Breast epithelium (tissue), 4 donors: ENCODE measurements around the gene FTH1. TPM values are rescaled to one million over a fixed set of nuclear protein-coding genes. Genes with fewer than 3 reads are reported as not detected.

ENCODE experiments used
- DNase-seq, 2 donors: peaks; one replicate each; pipeline ENCODE4 v3.0.0-alpha.2; 2019; ENCODE audit warnings: low spot score in 2 of 2
- H3K27ac ChIP-seq, 2 donors: fragments of 200-600 bp; sonication (generic) in 1 of 2; one replicate each; pipeline ENCODE4 v1.5.1; 2016 to 2019; ENCODE audit warnings: mild to moderate bottlenecking in 1 of 2
- H3K27me3 ChIP-seq, 2 donors: fragments of 200-600 bp; sonication (generic) in 1 of 2; one replicate each; pipeline versions ENCODE4 v1.5.1 to v1.6.0; 2017 to 2019; ENCODE audit warnings: control low read depth in 1 of 2, mild to moderate bottlenecking in 1 of 2
- H3K36me3 ChIP-seq: fragments of 200-600 bp; one replicate; pipeline ENCODE4 v1.5.1; 2019
- H3K4me1 ChIP-seq, 2 donors: fragments of 200-600 bp; sonication (generic); one replicate each; pipeline ENCODE4 v1.5.1; 2016 to 2019; ENCODE audit warnings: control low read depth in 1 of 2
- H3K4me3 ChIP-seq, 3 donors: fragments of 200-600 bp; sonication (generic); 1 replicate in 2 of 3; 2 replicates in 1 of 3; pipeline ENCODE4 v1.5.1; 2016 to 2019; ENCODE audit warnings: mild to moderate bottlenecking in 3 of 3, moderate library complexity in 2 of 3
- H3K9me3 ChIP-seq, 2 donors: fragments of 200-600 bp; sonication (generic) in 1 of 2; one replicate each; pipeline ENCODE4 v1.5.1; 2016 to 2019; ENCODE audit warnings: control low read depth in 1 of 2
- POLR2A ChIP-seq: fragments of 450-650 bp; IDR thresholded peaks from one replicate; pipeline ENCODE4 v1.6.1; 2016; ENCODE audit warnings: antibody characterized with exemption, mild to moderate bottlenecking, moderate library complexity
- POLR2AphosphoS5 ChIP-seq, 3 donors: sonication (generic); formaldehyde crosslinking; IDR thresholded peaks; one replicate each; pipeline ENCODE4 v1.6.1; 2017; ENCODE audit warnings: antibody characterized with exemption in 3 of 3
- intact Hi-C: fragments of 100-400 bp; cut with DNase I; formaldehyde crosslinking; loops from one replicate; pipeline ENCODE4 v1.15.1; 2023; ENCODE audit warnings: low total_unique reads
- total RNA-seq, 3 donors: library from RNA; depleted of rRNA; stranded (reverse); fragments of >200 nt; gene quantifications; one replicate each; pipeline ENCODE4 v1.1.0, GENCODE V29; 2016
- TF ChIP-seq, protein P1 (sequence below), 3 donors: fragments of 450-650 bp; IDR thresholded peaks; one replicate each; pipeline ENCODE4 v1.5.1; 2016 to 2017; ENCODE audit warnings: antibody characterized with exemption in 3 of 3, mild to moderate bottlenecking in 3 of 3, moderate library complexity in 3 of 3

The FTH1 gene
- total RNA-seq, 3 donors from 2014 or later, result 2,151 to 6,439 (median 3,491) TPM

DNA sequence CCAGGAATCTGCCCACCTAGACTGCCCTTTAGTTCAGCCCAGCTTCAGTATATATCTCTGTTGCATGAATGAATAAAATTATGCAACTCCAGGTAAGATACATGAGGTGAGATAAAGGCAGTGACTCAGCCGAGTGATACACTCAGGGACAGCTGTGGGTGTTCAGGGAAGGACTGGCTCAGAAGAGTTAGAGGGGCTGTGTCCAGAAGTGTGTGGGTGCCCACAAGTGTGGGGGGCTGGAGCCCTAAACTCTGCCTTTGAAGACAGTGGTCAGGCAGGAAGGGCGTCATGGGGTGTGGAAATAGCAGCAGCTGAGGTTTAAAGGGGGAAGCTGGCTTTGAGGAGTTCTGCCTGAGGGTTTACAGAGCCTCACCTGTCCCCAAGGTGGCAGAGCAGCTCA lies 8.3 kb downstream of the FTH1 start:
- H3K36me3 ChIP-seq, result no peaks in the 10 kb centered on the region
- H3K27ac ChIP-seq, result peak overlapping the region; percentile 12 to 25
- intact Hi-C loops, result loop anchor here (10.0 kb wide), 1 partner anchor 126 kb away; no protein-coding TSS in a partner anchor
- no peak overlapping the region for H3K4me3 ChIP-seq
- H3K4me1 ChIP-seq, result peaks cover 9 to 16% of the 10 kb centered on the region in 2 donors
- DNase-seq, result peak in 1 of 2 donors; percentile 13
- no peaks in the 10 kb centered on the region for H3K9me3 ChIP-seq
- TF ChIP-seq POLR2AphosphoS5 (IDR thresholded peaks at IDR 0.05), result no peak
- TF ChIP-seq, protein P1, sequence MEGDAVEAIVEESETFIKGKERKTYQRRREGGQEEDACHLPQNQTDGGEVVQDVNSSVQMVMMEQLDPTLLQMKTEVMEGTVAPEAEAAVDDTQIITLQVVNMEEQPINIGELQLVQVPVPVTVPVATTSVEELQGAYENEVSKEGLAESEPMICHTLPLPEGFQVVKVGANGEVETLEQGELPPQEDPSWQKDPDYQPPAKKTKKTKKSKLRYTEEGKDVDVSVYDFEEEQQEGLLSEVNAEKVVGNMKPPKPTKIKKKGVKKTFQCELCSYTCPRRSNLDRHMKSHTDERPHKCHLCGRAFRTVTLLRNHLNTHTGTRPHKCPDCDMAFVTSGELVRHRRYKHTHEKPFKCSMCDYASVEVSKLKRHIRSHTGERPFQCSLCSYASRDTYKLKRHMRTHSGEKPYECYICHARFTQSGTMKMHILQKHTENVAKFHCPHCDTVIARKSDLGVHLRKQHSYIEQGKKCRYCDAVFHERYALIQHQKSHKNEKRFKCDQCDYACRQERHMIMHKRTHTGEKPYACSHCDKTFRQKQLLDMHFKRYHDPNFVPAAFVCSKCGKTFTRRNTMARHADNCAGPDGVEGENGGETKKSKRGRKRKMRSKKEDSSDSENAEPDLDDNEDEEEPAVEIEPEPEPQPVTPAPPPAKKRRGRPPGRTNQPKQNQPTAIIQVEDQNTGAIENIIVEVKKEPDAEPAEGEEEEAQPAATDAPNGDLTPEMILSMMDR (IDR thresholded peaks at IDR 0.05), result no peak
- no peaks in the 10 kb centered on the region for H3K27me3 ChIP-seq

DNA sequence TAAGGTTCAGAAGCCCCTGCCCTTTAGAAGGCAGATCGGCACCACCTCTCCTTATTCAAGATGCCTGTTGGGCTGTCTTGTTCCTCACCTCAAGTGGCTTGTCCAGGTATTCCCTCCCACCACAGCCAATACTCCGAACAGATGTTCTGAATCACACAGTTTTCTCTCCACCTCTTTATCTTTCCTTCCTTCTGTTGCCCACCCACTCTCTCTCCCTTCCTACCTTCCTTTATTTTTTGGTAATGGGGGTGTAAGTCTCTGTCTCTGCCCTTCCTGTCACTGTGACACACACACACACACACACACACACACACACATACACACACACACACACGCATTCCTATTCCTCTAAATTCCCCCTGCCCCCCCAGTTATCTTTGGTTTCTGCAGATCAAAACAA lies 8.8 kb downstream of the FTH1 start:
- H3K4me1 ChIP-seq, result peaks cover 4 to 16% of the 10 kb centered on the region in 2 donors

DNA sequence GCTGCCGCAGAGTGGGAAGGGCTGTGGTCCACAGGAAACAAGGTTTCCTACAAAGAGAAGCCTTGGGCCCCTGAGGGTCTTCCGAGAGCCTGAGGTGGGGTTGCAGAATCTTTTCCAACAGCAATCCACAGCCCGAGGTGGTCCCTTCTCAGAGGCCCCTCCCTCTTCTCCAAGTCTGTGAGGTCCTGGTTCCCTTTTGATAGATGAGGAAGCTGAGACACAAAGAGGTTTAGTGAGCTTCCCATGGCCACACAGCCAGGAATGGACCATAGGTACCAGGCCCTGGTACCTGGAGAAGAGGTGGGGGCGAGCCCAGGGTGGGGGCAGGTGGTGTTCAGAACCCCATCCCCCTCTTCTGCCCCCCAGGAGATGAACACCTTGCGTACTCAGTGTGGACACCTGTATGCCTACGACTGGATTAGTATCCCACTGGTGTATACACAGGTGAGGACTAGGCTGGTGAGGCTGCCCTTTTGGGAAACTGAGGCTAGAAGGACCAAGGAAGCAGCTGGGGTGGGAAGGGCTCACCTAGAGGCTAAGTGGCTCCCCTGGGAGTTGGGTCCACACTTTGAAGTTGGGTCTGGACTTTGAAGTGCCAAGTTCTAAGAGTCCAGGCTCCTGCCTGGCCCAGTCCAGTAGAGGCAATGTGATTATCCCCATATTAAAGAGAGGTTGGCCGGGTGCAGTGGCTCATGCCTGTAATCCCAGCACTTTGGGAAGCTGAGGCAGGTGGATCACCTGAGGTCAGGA lies 10.2 kb downstream of the FTH1 start:
- Histone ChIP-seq H3K9me3 (no peaks in the 10 kb centered on the region), H3K4me1 (peaks cover 0 to 7% of the 10 kb centered on the region in 2 donors), H3K4me3 (no peak overlapping the region), H3K27ac (peak overlapping the region in 1 of 2 donors; percentile 0), H3K27me3 (no peaks in the 10 kb centered on the region), H3K36me3 (no peaks in the 10 kb centered on the region)
- DNase-seq, result peak in 1 of 2 donors; percentile 15
- intact Hi-C loops, result loop anchor here (10.0 kb wide), 1 partner anchor 128 kb away; no protein-coding TSS in a partner anchor
- TF ChIP-seq, protein P1 (IDR thresholded peaks at IDR 0.05), result no peak
- no peak for TF ChIP-seq POLR2A

More for the DNA sequence above, 8.8 kb downstream of the FTH1 start:
- TF ChIP-seq POLR2AphosphoS5 (IDR thresholded peaks at IDR 0.05), result no peak
- TF ChIP-seq, protein P1 (IDR thresholded peaks at IDR 0.05), result no peak
- no peak for TF ChIP-seq POLR2A
- Histone ChIP-seq H3K36me3 (no peaks in the 10 kb centered on the region), H3K27ac (peak overlapping the region in 1 of 2 donors; percentile 12), H3K4me3 (no peak overlapping the region), H3K9me3 (no peaks in the 10 kb centered on the region), H3K27me3 (no peaks in the 10 kb centered on the region)
- DNase-seq, result no peak
- intact Hi-C loops, result loop anchor here (10.0 kb wide), 1 partner anchor 126 kb away; no protein-coding TSS in a partner anchor

DNA sequence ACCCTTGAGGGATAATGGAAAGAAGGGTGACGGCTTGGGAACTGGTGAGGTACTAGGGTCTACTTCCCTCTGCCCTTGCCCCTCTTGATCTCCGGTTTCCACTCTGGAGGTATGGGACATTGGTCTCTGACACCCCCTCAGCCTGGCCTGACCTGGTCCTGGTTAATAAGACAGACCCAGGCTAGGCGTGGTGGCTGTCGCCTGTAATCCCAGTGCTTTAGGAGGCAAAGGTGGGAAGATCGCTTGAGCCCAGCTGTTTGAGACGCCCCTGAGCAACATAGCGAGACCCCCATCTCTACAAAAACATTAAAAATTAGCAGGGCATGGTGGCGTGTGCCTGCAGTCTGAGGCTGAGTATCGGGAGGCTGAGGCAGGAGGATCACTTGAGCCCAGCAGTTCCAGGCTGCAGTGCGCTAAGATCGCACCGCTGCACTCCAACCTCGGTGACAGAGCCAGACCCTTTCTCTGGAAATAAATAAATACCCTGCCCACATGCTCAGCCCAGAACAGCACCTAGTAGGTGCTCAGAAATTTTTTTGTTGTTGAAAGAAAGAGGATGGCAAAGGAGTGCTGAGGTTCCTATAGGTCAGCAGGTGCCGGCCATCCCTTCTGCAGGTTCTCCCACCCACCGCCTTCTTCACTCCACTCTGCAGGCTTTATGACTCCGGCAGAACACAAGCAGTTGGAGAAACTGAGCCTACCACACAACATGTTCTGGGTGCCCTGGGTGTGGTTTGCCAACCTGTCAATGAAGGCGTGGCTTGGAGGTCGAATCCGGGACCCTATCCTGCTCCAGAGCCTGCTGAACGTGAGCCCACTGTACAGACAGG lies 11.0 kb downstream of the FTH1 start:
- peak overlapping the region; percentile 73 to 95 for H3K27ac ChIP-seq
- intact Hi-C loops, result loop anchor here (10.0 kb wide), 1 partner anchor 128 kb away; no protein-coding TSS in a partner anchor
- peaks cover 0 to 7% of the 10 kb centered on the region in 2 donors for H3K4me1 ChIP-seq
- H3K4me3 ChIP-seq, result peak overlapping the region; percentile 47 to 80 (median 47)
- TF ChIP-seq POLR2A (no peak), POLR2AphosphoS5 (IDR thresholded peaks at IDR 0.05) (no peak)
- TF ChIP-seq, protein P1 (IDR thresholded peaks at IDR 0.05), result no peak
- no peak for DNase-seq
- no peaks in the 10 kb centered on the region for H3K9me3 ChIP-seq
- H3K36me3 ChIP-seq, result no peaks in the 10 kb centered on the region
- H3K27me3 ChIP-seq, result no peaks in the 10 kb centered on the region
